ENCODE results near the gene TSSC4.

TSSC4 gene

GRCh38 chr11:2446590-2447252, 46.2 kb downstream of the TSSC4 start:
- H3K27ac Mint-ChIP-seq, result no peak overlapping the region
- peak overlapping the region; percentile 78 for H3K4me3 Mint-ChIP-seq
- no peak for ATAC-seq
- peaks cover 25% of the 10 kb centered on the region for H3K4me1 Mint-ChIP-seq
- no peaks in the 10 kb centered on the region for H3K9me3 Mint-ChIP-seq
- H3K36me3 Mint-ChIP-seq, result no peaks in the 10 kb centered on the region
- DNase-seq (ENCODE audit: low spot score in 2 of 2), result no peak

- Mint-ChIP-seq H3K4me1 (peaks cover 25% of the 10 kb centered on the region), H3K4me3 (peak overlapping the region; percentile 78), H3K9me3 (no peaks in the 10 kb centered on the region), H3K27ac (no peak overlapping the region), H3K36me3 (no peaks in the 10 kb centered on the region)
- no peak for DNase-seq (ENCODE audit: low spot score in 2 of 2)
- ATAC-seq, result no peak
Observed at GRCh38 chr11:2447253-2447950, 46.9 kb downstream of the TSSC4 start.

GRCh38 chr11:2447951-2448650, 47.6 kb downstream of the TSSC4 start:
- DNase-seq (ENCODE audit: low spot score in 2 of 2) (no peak), ATAC-seq (no peak)
- Mint-ChIP-seq H3K27ac (no peak overlapping the region), H3K36me3 (no peaks in the 10 kb centered on the region), H3K4me1 (peaks cover 24% of the 10 kb centered on the region), H3K4me3 (no peak overlapping the region), H3K9me3 (no peaks in the 10 kb centered on the region)

GRCh38 chr11:2448661-2449547, 48.4 kb downstream of the TSSC4 start:
- ATAC-seq (no peak), DNase-seq (ENCODE audit: low spot score in 2 of 2) (no peak)
- Mint-ChIP-seq H3K27ac (no peak overlapping the region), H3K9me3 (no peaks in the 10 kb centered on the region), H3K36me3 (no peaks in the 10 kb centered on the region), H3K4me3 (no peak overlapping the region), H3K4me1 (peaks cover 18% of the 10 kb centered on the region)

- Mint-ChIP-seq H3K9me3 (no peaks in the 10 kb centered on the region), H3K4me3 (no peak overlapping the region), H3K36me3 (no peaks in the 10 kb centered on the region), H3K27ac (no peak overlapping the region), H3K4me1 (peaks cover 18% of the 10 kb centered on the region)
- ATAC-seq (no peak), DNase-seq (ENCODE audit: low spot score in 2 of 2) (no peak)
Observed at GRCh38 chr11:2449548-2450320, 49.2 kb downstream of the TSSC4 start.

- DNase-seq (ENCODE audit: low spot score in 2 of 2), result no peak
- Mint-ChIP-seq H3K27ac (no peak overlapping the region), H3K4me1 (peaks cover 14% of the 10 kb centered on the region), H3K36me3 (no peaks in the 10 kb centered on the region), H3K9me3 (no peaks in the 10 kb centered on the region), H3K4me3 (no peak overlapping the region)
- ATAC-seq, result no peak
Observed at GRCh38 chr11:2450321-2451041, 49.9 kb downstream of the TSSC4 start.

- DNase-seq (ENCODE audit: low spot score in 2 of 2), result no peak
- Mint-ChIP-seq H3K4me3 (no peak overlapping the region), H3K36me3 (no peaks in the 10 kb centered on the region), H3K9me3 (no peaks in the 10 kb centered on the region), H3K4me1 (peaks cover 10% of the 10 kb centered on the region), H3K27ac (no peak overlapping the region)
- no peak for ATAC-seq
Observed at GRCh38 chr11:2451336-2451735, 50.8 kb downstream of the TSSC4 start.

GRCh38 chr11:2451916-2452315, 51.4 kb downstream of the TSSC4 start:
- DNase-seq (ENCODE audit: low spot score in 2 of 2), result no peak
- Mint-ChIP-seq H3K4me1 (peaks cover 6% of the 10 kb centered on the region), H3K4me3 (no peak overlapping the region), H3K27ac (no peak overlapping the region), H3K9me3 (no peaks in the 10 kb centered on the region), H3K36me3 (no peaks in the 10 kb centered on the region)
- no peak for ATAC-seq

- Mint-ChIP-seq H3K36me3 (no peaks in the 10 kb centered on the region), H3K9me3 (no peaks in the 10 kb centered on the region), H3K4me3 (no peak overlapping the region), H3K4me1 (peaks cover under 1% of the 10 kb centered on the region), H3K27ac (no peak overlapping the region)
- DNase-seq (ENCODE audit: low spot score in 2 of 2) (no peak), ATAC-seq (no peak)
Observed at GRCh38 chr11:2452321-2453012, 51.9 kb downstream of the TSSC4 start.

- no peaks in the 10 kb centered on the region for H3K4me1 Mint-ChIP-seq
- DNase-seq (ENCODE audit: low spot score in 2 of 2) (no peak), ATAC-seq (no peak)
- H3K36me3 Mint-ChIP-seq, result no peaks in the 10 kb centered on the region
- H3K4me3 Mint-ChIP-seq, result no peak overlapping the region
- H3K27ac Mint-ChIP-seq, result no peak overlapping the region
- H3K9me3 Mint-ChIP-seq, result no peaks in the 10 kb centered on the region
Observed at GRCh38 chr11:2453436-2453835, 52.9 kb downstream of the TSSC4 start.

Measured in stimulated activated effector memory CD8-positive, alpha-beta T cell treated with anti-CD3 and anti-CD28 coated beads, Interleukin-12 subunit alpha, Interleukin-12 subunit beta, amount 100 ng/mL, for 72 hours (primary cell).